Measurements from ENCODE around the gene PGAP6.
"Not testable (repeated sequence)": the region's sequence is repeated elsewhere in the genome, so short reads cannot be mapped to it uniquely, and the experiment has no call there.

Gene PGAP6, protein sequence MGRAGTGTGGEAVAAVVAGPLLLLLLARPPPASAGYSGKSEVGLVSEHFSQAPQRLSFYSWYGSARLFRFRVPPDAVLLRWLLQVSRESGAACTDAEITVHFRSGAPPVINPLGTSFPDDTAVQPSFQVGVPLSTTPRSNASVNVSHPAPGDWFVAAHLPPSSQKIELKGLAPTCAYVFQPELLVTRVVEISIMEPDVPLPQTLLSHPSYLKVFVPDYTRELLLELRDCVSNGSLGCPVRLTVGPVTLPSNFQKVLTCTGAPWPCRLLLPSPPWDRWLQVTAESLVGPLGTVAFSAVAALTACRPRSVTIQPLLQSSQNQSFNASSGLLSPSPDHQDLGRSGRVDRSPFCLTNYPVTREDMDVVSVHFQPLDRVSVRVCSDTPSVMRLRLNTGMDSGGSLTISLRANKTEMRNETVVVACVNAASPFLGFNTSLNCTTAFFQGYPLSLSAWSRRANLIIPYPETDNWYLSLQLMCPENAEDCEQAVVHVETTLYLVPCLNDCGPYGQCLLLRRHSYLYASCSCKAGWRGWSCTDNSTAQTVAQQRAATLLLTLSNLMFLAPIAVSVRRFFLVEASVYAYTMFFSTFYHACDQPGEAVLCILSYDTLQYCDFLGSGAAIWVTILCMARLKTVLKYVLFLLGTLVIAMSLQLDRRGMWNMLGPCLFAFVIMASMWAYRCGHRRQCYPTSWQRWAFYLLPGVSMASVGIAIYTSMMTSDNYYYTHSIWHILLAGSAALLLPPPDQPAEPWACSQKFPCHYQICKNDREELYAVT

DNA sequence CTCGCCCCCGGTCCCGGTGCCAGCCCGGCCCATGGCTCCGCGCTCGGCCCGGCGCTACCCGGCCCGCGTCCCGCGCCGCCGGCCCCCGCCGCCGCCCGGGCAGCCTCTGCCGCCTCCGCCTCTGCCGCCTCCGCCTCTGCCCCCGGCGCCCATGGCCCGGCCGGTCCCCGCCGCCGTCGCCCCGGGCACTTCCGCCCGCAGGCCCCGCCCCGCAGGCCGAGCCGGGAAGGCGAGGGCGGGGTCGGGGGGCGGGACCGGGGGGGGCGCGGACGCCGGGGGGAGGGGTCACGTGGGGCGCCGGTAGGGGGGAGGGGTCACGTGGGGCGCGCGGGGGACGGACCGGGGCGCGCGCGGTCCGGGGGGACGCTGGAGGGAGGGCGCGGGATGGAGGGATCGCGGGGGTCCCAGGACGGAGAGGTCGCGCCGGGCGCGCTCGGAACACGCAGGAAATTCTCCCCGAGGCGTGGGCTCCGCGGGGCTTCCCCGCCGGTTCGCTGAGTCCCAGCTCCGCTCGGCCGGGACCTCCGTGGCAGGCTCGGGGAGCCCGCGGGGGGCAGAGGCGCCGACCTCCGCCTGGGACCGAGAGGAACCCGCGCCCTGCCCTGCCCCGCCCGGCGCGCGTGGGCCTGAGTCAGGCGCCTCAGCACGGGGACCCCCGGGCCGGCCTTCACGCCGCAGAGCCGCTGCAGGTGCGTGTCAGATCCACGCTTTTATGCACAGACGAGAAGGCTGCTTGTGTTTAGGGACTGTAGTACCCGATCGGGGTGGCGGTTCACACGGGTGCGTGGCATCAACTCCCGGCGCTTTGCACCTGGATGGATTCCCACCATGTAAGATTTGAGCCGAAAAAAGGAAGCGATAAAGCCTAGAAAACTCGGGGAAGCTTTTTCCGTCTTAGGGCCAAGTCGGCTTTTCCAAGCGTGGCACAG lies at the start of gene PGAP6:
PGAP6 (minus strand) TSS at position 190 of the 929 bp plus-strand sequence; CDS start at position 33, 157 bp downstream.
- DNase-seq (ENCODE audit: low spot score) = peak; percentile 75

DNA sequence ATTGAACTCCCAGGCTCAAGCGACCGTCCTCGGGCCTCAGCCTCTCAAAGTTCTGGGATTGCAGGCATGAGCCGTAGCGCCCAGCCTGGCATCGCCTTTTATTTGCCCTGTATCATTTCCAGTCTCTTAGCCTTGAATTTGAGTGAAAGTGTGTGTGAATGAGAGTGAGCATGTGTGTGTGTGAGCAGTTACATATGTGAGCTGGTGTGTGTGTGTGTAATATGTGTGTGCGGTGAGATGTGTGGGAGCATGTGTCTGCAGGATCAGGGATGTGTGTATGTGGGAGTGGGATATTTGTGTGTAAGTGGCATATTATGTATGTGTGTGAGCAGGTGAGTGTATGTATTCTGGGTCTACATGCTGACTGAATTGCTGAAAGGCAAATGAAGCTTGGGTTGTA lies 49.1 kb upstream of the PGAP6 start:
- no peak for DNase-seq (ENCODE audit: low spot score)

DNA sequence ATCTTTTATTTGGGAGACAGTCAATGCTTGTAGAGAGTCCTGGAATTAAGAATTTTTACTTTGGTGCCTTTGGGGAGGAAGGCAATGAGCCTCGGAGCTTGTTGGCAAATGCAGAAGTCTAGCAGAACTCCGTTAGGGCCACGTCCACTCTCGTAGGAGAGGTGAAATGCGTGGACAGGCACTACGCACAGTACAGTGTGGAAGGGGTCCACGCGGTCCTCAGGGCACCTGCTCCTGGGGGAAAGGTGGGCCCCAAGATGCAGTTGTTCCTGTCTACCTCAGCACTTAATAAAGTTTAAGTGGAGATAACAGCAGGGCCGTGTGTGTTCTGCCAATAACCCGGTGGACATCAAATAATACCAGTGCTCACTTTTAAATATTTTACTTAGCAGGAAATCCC lies 45.5 kb upstream of the PGAP6 start:
- DNase-seq (ENCODE audit: low spot score) = no peak

DNA sequence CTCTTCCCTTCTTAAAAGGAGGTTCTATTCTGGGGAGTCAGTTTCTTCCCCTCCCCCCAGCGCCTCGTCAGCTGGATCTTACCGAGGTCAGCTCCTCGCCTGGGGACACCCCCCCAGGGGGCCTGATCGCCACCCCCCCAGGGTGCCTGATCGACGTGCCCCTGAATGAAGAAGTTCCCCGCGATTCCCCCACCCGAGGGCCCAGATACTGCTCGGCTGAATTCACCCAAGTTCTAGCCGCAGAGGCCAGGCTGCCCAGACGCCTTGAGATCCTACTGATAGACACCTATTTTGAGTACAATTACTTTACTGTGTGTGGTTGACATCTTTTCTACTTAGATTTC lies 45.1 kb upstream of the PGAP6 start:
- no peak for DNase-seq (ENCODE audit: low spot score)

DNA sequence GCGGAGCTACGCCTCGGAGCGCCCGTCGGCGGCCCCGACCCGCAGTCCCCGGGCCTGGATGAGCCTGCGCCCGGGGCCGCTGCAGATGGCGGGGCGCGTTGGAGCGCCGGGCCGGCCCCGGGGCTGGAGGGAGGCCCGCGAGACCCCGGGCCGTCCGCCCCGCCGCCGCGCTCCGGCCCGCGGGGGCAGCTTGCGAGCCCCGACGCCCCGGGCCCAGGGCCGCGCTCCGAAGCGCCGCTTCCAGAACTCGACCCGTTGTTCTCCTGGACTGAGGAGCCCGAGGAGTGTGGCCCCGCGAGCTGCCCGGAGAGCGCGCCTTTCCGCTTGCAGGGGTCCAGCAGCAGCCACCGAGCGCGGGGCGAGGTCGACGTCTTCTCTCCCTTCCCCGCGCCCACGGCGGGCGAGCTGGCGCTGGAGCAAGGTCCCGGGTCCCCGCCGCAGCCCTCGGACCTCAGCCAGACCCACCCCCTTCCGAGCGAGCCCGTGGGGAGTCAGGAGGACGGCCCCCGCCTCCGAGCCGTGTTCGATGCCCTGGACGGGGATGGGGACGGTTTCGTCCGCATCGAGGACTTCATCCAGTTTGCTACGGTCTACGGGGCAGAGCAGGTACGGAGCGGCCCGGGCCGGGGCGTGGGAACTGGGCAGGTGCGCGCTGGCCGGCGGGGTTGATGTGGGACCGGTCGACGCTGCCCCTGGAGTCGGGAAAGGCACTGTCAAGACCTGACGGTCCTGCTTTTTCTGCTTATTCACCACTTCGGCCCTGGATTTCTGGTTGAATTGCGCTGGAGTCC lies 44.5 kb upstream of the PGAP6 start:
- no peak for DNase-seq (ENCODE audit: low spot score)

DNA sequence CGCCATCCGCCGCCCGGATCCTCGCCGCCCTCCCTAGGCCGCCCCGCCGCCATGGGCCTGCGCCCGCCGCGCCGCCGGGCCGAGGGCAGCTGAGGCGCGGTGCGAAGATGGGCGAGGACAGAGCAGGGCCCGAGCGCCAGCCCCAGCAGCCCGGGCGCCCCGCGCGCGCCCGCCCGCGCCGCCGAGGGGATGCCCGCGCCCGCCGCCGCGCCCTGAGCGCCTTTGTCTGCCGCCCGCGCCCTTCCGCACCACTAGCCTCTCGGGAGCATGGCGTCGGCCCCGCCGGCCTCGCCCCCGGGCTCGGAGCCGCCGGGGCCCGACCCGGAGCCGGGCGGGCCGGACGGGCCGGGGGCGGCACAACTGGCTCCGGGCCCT lies 43.9 kb upstream of the PGAP6 start:
- DNase-seq (ENCODE audit: low spot score) = no peak

DNA sequence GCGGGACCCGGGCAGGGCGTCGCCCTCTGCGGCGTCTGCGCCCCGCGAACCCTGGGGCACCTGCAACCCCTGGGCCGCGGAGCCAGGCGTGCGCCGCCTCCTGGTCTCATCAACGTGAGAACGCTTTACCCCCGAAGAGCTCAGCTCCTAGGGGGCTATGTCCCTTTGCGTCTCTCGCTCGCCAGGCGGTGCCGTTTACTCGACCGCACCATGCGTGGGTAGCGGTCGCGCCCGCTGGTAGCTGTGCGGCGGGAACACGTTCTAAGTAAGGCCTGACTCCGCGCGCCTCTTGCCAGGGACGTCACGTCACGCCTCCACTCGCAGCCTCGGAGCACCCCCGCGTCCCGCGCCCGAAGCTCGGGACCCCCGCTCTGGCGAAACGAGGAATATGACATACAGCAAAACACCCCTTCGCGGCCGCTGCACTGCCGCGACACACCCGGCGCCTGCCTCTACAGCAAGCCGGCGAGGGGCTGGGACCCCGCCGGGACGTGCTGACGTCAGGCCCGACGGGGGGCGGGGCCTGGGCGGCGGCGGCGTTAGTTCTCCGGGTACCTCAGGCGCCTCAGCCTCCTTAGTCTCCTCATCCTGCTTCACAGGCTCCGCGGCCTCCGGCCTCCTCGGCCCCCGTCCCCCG lies 43.4 kb upstream of the PGAP6 start, which contains the start of gene RAB11FIP3:
RAB11FIP3 (plus strand) TSS at position 568 of the 637 bp plus-strand sequence. CDS start 358 bp downstream, outside the sequence.
- peak; percentile 87 for DNase-seq (ENCODE audit: low spot score)

DNA sequence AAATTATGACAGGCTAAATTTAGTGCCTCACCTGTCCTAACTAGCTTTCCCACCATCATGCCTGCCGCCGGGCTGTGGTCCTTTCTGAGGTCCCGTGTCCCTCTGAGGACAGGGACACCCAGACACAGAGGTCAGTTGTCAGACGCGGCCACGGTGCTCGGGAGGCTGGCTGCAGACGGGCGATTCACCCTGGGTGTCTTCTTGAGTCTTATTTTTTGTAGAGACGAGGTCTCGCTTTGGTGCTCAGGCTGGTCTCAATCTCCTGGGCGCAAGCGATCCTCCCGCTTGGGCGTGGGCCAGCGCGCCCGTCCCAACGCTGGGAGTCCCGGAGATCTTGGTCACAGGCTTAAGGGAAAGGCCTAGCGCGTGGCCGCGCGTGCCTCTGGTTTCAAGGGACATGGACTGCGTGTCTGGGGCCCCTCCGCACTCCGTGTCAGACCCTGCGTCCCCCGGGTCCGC lies 42.9 kb upstream of the PGAP6 start:
- peak; percentile 10 for DNase-seq (ENCODE audit: low spot score)

DNA sequence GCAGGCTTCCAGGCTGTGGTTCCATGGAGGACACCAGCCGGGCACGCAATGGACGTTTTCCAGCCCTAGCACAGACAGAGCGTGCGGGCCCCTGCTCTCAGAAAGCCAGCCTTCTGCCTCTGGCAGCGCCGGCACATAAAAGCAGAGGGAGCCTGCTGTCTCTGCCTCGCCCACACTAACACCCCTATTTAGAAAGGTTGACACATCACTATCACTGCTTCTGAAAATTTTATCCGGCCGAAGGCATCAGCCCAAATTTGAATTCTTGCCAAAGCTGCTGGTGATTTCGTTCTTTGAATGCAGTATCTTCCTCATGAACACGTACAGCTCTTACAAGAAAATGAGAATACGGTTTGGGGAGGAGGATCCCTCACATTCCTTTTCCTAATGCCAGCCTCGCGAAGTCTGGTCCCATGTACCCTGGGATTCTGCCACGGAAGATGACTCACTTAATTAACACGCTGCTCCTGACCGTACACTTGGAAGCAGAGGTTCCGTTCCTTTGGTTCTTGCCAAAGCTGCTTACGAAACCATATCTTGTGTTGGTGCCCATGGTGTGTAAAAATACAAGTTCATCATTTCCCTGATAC lies 42.4 kb upstream of the PGAP6 start:
- peak; percentile 74 for DNase-seq (ENCODE audit: low spot score)

DNA sequence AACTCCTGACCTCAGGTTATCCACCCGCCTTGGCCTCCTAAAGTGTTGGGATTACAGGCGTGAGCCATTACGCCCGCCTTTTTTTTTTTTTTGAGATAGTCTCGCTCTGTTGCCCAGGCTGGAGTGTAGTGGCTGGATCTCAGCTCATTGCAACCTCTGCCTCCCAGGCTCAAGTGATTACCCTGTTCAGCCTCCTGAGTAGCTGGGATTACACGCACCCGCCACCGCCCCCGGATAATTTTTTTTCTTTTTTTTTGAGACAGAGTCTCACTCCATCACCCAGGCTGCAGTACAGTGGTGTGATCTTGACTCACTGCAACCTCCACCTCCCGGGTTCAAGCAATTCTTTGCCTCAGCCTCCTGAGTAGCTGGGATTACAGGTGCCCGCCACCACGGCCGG lies 40.4 kb upstream of the PGAP6 start:
- DNase-seq (ENCODE audit: low spot score) = not testable (repeated sequence)

DNA sequence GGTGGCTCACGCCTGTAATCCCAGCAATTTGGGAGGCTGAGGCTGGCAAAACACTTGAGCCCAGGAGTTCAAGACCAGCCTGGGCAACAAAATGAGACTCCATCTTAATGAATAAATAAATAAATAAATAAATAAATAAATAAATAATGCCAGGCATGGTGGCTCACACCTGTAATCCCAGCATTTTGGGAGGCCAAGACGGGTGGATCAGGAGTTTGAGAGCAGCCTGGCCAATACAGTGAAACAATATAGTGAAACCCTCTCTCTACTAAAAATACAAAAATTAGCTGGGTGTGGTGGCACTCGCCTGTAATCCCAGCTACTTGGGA lies 33.4 kb upstream of the PGAP6 start:
- DNase-seq (ENCODE audit: low spot score) = not testable (repeated sequence)

DNA sequence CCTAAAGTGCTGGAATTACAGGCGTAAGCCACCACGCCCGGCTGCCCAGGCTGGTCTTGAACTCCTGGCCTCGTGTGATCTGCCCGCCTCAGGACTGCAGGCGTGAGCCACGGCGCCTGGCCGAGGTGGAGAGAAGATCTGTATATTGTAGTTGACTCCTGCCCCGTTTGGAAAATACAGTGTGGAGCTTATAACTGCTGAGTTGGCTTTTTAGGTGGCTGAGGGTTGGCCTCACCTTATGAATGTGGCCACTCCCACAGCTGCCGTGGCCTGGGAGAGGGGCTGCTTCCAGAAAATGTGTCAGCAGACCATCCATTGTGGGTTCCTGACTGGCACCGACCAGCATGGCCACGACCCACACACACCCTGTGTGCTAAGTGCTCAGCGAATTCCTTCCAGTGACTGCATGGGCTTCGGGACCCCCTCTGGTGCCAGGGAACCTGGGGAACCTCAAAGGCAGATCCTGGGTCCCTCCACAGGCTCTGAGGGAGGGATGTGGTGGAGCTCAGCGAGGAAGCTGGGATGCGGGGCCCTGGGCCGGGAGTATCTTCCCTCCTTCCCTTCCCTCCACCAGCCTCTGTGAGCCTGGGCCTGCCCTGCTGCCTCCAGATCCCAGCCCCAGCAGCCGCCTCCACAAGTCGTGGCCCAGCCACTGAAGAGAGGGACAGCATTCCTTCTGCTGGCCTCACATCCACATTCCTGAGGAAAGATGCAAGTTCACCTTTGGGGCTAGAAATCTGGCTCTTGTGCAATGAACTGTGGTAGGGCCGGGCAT lies 32.8 kb upstream of the PGAP6 start:
- no peak for DNase-seq (ENCODE audit: low spot score)

DNA sequence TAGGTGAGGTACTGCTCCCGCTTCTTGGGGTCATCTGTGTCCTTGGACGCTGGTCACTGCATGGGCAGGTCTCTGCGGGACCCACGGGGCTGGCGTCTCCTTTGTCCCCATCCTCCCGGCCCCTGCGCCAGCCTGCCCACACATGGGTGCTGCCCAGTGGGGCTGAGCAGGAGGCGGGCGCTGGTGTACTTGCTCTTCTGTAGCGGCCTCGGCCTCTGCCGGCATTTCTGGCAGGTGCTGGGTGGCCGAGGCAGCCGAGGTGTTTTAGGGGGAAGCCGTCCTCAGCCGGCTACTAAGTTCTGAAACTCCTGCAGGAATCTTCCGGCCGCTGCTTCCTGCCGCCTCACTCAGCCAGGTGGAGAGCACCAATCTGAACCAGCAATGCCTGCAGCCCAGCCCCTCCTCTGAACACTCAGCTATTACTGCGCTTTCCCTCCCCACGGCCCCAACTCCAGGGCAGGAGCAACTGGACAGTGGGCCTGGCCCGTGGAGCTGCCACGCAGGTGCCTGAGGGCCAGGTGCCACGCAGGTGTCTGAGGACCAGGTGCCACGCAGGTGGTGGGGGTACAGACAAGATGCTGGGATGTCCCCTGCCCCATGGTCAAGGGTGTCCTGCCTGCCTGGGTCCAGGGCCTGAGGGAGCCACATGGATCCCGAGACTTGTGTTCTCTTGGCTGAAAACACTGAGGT lies 29.9 kb upstream of the PGAP6 start:
- DNase-seq (ENCODE audit: low spot score) = no peak

DNA sequence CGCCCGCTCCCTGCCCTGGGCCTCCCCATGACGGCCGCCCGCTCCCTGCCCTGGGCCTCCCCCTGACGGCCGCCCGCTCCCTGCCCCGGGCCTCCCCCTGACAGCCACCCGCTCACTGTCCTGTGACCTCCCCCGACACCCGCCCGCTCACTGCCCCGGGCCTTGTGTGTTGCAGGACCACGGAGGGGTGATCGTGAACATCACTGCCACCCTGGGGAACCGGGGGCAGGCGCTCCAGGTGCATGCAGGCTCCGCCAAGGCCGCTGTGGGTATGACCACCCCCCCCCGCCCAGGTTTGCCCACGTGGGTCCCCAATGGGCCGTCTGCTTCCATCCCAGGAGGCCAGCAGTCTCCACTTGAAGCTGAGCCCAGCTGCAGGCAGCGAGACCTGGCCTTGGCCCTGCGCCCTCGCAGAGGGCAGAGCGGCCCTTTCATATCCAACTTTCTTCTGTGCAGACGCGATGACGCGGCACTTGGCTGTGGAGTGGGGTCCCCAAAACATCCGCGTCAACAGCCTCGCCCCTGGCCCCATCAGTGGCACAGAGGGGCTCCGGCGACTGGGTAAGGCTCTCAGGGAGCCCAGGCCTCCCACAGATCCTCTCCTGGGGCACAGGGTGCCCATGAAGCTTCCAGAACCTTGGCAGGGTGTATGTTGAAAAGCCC lies 28.9 kb upstream of the PGAP6 start:
- DNase-seq (ENCODE audit: low spot score) = no peak

DNA sequence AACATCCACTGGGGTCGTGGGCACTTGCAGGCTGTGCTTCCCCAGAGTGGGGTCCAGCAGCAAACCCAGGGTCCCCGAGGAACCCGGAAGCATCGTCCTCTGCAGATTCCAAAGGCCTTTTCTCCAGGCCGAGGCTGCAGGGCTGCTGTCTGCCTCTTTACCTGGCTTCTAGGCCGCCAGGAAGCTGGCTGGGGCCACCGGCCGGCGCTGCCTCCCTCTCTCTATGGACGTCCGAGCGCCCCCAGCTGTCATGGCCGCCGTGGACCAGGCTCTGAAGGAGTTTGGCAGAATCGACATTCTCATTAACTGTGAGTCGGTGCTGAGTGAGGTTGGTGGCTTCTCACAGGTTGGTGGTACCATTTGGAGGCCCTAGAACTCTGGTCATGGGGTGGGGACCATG lies 25.5 kb upstream of the PGAP6 start:
- DNase-seq (ENCODE audit: low spot score) = no peak

DNA sequence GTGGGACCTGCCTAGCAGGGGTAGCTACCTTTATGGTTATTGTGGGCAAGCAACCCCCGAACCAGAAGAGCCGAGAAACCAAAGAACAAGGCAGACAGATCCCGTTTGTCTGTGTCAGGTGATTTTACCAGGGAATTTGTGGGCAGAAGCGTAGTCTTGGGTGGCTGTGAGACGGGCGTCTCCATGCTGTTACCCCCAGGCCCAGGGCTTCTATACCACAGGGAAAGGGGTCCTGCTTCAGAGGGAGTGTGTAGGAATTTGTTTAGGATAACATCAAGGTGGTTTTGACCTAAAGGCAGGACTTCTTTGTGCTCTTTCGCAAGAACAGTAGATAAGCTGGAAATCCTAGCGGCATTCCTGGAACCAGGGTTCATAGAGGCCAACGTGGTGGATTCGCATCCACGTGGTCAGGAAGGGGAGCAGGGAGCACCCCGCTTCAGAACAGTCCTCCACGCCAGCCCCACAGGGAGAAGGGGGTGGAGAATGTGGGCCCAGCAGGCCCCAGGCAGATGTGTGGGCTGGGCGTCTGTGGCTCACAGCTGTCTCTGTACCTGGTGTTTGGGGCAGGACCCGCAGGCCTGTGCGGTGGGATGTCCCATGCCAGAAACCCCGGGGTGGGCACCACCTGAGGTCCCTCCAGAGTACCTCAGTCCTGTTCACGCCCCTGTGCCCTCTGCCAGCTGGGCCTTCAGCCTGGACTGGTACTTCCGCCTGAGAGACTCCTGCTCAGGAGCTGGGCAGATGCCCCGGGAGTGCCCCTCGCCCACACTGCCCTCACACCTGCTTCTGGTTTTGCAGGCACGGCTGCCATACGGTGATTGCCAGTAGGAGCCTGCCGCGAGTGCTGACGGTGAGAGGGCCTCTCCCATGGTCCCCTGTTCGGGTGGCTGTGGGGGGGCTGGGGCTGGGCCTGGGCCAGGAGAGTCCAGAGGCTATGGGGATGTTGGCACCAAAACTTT lies 24.0 kb upstream of the PGAP6 start:
- no peak for DNase-seq (ENCODE audit: low spot score)

DNA sequence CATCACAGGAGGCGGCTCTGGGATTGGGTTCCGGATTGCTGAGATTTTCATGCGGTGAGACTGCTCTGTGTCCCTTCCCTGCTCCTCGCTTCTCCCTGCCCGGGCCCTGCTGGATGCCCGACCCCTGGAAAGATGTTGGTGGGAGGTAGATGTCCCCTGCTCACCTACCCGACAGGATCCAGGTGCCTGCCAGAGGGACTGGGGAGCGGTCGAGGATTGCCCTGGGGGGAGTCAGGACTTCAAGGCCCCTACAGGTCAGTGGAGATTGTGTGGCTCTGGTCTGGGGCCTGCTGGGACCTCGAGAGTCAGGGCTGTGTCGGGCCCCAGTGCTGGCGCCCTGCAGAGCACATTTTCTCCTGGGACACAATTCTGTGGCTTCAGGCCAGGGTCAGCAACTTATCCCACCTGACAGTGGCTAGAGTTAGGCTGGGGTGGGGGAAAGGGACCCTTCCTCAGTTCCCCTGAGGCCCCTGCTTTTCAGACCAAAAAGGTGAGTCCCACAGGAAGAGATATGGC lies 23.3 kb upstream of the PGAP6 start:
- no peak for DNase-seq (ENCODE audit: low spot score)
